K562 (cell line): Measurements from ENCODE around the gene ATP6V1F. TPM values are rescaled to one million over a fixed set of nuclear protein-coding genes. Genes with fewer than 3 reads are reported as not detected.

Experiments
- ARNT ChIP-seq, 2 experiments: fragments of 450-650 bp; IDR thresholded peaks; 2 replicates each; pipeline ENCODE4 v1.6.1; 2016; ENCODE audit warnings: mild to moderate bottlenecking in 1 of 2
- CAMTA2 ChIP-seq: fragments of 250-450 bp; sonication (Bioruptor Pico); conservative IDR thresholded peaks from 2 replicates; pipeline ENCODE4 v1.5.1; 2022
- CC2D1A ChIP-seq: fragments of 450-650 bp; IDR thresholded peaks from 2 replicates; pipeline ENCODE4 v1.6.1; 2017; ENCODE audit warnings: mild to moderate bottlenecking
- EWSR1 ChIP-seq: fragments of 450-650 bp; IDR thresholded peaks from 2 replicates; pipeline ENCODE4 v1.6.1; 2018; ENCODE audit warnings: borderline replicate concordance, mild to moderate bottlenecking, low read depth, moderate library complexity; ENCODE audit not compliant: partially characterized antibody
- KAT8 ChIP-seq: fragments of 450-650 bp; IDR thresholded peaks from 2 replicates; pipeline ENCODE4 v1.6.1; 2016; ENCODE audit warnings: low read depth, mild to moderate bottlenecking
- KLF6 ChIP-seq: fragments of 250-450 bp; sonication (Bioruptor Pico); IDR thresholded peaks from 2 replicates; pipeline ENCODE4 v1.4.0; 2020; ENCODE audit warnings: mild to moderate bottlenecking, moderate library complexity, borderline replicate concordance
- LCOR ChIP-seq: sonication (generic); formaldehyde crosslinking; IDR thresholded peaks from 2 replicates; pipeline ENCODE4 v1.8.0; 2022; ENCODE audit warnings: mild to moderate bottlenecking, missing genetic modification reagents
- LEF1 ChIP-seq: fragments of 450-650 bp; IDR thresholded peaks from 2 replicates; pipeline ENCODE4 v1.6.1; 2016; ENCODE audit warnings: mild to moderate bottlenecking
- SMC3 ChIP-seq: conservative IDR thresholded peaks from 2 replicates; pipeline ENCODE4 v1.6.1; 2011; ENCODE audit warnings: low read depth, low read length, improper control_type of control experiment; ENCODE audit not compliant: insufficient read depth
- SP1 ChIP-seq: sonication (generic); formaldehyde crosslinking; IDR thresholded peaks from 2 replicates; pipeline ENCODE4 v1.8.1; 2022; ENCODE audit warnings: mild to moderate bottlenecking, missing genetic modification reagents
- TAF9B ChIP-seq: fragments of 450-650 bp; IDR thresholded peaks from 2 replicates; pipeline ENCODE4 v1.6.1; 2018; ENCODE audit warnings: mild to moderate bottlenecking; ENCODE audit not compliant: partially characterized antibody
- XRCC5 ChIP-seq: fragments of 200-400 bp; formaldehyde crosslinking; IDR thresholded peaks from 2 replicates; pipeline ENCODE4 v1.6.1; 2017; ENCODE audit warnings: low read depth, mild to moderate bottlenecking, low read length
- ZC3H4 ChIP-seq: sonication (generic); formaldehyde crosslinking; IDR thresholded peaks from 2 replicates; pipeline ENCODE4 v1.9.0; 2021; ENCODE audit warnings: missing genetic modification reagents, borderline replicate concordance
- ZNF133 ChIP-seq: fragments of 250-450 bp; sonication (Bioruptor Pico); IDR thresholded peaks from 2 replicates; pipeline ENCODE4 v1.4.0; 2020; ENCODE audit warnings: mild to moderate bottlenecking
- ZNF263 ChIP-seq: sonication (generic); formaldehyde crosslinking; IDR thresholded peaks from 2 replicates; pipeline ENCODE4 v1.8.0; 2022; ENCODE audit warnings: mild to moderate bottlenecking, missing genetic modification reagents, borderline replicate concordance
- polyA plus RNA-seq, 8 experiments: library from polyadenylated mRNA; depleted of rRNA in 4 of 8; stranded (reverse) in 5 of 8; unstranded in 3 of 8; fragments of >200 nt; fragmentation: Nextera tagmentation in 2 of 8; fragmentation: Illumina TruSeq in 1 of 8; extraction: Ambion mirVana in 2 of 8; extraction: Trizol in 1 of 8; gene quantifications; 2 replicates each; pipeline versions ENCODE4 v1.2.1 to v1.2.3, GENCODE V29; 2011 to 2014; ENCODE audit warnings: inconsistent platforms in 1 of 8, missing spikeins in 1 of 8
- total RNA-seq, 7 experiments: library from RNA; depleted of rRNA in 6 of 7; stranded (reverse); fragments of >200 nt in 6 of 7; fragmentation: Illumina TruSeq in 2 of 7; extraction: Trizol in 2 of 7; gene quantifications; 2 replicates each; pipeline versions ENCODE4 v1.2.1 to v1.2.3, GENCODE V29; 2011 to 2021; ENCODE audit warnings: low replicate concordance in 1 of 7
- TF ChIP-seq, protein P1 (sequence below): fragments of 250-450 bp; sonication (Bioruptor Pico); IDR thresholded peaks from 2 replicates; pipeline ENCODE4 v1.4.0; 2020
- TF ChIP-seq, protein P2 (sequence below): fragments of 450-650 bp; IDR thresholded peaks from one replicate; pipeline ENCODE4 v1.6.1; 2018; ENCODE audit warnings: mild to moderate bottlenecking, moderate library complexity; ENCODE audit not compliant: partially characterized antibody
- TF ChIP-seq, protein P3 (sequence below): sonication (generic); formaldehyde crosslinking; IDR thresholded peaks from 2 replicates; pipeline ENCODE4 v1.9.0; 2022; ENCODE audit warnings: mild to moderate bottlenecking, missing genetic modification reagents
- TF ChIP-seq, protein P4 (sequence below): fragments of 250-450 bp; sonication (Bioruptor Pico); IDR thresholded peaks from 2 replicates; pipeline ENCODE4 v1.8.0; 2021; ENCODE audit warnings: mild to moderate bottlenecking, moderate library complexity

Gene ATP6V1F
- total and polyA plus RNA-seq, 9 of the 15 experiments (the other 6 are each of a cell fraction or from before 2014, with no cell fraction given): 206 to 1,123 (median 542) TPM

DNA sequence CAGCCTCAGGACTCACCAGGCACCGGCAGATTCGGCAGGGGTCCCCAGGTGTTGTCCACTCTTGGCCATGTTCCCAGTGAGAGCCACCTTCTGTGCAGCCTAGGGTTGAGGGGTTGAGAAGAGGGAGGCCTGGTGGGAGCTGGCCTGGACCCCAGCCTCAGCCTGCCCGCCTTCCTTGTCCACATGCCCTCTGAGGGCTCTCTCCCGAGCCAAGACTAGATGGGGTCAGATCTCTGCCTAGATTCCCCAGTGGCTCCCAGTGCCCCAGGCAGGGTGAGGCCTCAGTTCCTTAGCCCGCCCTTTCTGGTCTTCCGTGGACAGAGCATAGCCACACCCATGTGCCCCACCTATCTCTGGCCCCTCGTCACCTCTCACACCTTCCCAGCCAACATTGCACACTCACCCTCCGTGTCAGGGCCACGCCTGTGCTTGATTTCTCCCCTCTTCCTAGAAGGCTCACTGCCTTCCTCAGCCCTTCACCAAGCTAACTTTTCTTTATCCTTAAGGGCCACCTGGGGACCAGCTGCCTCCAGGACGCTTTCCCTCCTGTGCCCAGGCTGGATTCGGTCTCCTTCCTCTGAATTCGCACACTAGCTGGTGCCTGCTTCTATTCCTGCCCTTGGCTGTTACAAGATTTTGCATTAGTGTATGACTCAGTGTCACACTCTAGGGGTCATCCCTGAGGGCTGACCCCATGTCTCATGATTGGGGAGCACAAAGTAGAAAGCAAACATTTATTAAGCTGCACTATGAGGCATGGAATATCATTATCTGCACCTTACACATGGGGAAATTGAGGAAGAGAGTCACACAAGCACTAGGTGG lies 40.3 kb downstream of the ATP6V1F start (continued):
- TF ChIP-seq, protein P1, sequence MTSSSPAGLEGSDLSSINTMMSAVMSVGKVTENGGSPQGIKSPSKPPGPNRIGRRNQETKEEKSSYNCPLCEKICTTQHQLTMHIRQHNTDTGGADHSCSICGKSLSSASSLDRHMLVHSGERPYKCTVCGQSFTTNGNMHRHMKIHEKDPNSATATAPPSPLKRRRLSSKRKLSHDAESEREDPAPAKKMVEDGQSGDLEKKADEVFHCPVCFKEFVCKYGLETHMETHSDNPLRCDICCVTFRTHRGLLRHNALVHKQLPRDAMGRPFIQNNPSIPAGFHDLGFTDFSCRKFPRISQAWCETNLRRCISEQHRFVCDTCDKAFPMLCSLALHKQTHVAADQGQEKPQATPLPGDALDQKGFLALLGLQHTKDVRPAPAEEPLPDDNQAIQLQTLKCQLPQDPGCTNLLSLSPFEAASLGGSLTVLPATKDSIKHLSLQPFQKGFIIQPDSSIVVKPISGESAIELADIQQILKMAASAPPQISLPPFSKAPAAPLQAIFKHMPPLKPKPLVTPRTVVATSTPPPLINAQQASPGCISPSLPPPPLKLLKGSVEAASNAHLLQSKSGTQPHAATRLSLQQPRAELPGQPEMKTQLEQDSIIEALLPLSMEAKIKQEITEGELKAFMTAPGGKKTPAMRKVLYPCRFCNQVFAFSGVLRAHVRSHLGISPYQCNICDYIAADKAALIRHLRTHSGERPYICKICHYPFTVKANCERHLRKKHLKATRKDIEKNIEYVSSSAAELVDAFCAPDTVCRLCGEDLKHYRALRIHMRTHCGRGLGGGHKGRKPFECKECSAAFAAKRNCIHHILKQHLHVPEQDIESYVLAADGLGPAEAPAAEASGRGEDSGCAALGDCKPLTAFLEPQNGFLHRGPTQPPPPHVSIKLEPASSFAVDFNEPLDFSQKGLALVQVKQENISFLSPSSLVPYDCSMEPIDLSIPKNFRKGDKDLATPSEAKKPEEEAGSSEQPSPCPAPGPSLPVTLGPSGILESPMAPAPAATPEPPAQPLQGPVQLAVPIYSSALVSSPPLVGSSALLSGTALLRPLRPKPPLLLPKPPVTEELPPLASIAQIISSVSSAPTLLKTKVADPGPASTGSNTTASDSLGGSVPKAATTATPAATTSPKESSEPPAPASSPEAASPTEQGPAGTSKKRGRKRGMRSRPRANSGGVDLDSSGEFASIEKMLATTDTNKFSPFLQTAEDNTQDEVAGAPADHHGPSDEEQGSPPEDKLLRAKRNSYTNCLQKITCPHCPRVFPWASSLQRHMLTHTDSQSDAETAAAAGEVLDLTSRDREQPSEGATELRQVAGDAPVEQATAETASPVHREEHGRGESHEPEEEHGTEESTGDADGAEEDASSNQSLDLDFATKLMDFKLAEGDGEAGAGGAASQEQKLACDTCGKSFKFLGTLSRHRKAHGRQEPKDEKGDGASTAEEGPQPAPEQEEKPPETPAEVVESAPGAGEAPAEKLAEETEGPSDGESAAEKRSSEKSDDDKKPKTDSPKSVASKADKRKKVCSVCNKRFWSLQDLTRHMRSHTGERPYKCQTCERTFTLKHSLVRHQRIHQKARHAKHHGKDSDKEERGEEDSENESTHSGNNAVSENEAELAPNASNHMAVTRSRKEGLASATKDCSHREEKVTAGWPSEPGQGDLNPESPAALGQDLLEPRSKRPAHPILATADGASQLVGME: no peak
- TF ChIP-seq, protein P2, sequence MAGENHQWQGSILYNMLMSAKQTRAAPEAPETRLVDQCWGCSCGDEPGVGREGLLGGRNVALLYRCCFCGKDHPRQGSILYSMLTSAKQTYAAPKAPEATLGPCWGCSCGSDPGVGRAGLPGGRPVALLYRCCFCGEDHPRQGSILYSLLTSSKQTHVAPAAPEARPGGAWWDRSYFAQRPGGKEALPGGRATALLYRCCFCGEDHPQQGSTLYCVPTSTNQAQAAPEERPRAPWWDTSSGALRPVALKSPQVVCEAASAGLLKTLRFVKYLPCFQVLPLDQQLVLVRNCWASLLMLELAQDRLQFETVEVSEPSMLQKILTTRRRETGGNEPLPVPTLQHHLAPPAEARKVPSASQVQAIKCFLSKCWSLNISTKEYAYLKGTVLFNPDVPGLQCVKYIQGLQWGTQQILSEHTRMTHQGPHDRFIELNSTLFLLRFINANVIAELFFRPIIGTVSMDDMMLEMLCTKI: no peak
- no peak; the same call in none of the 2 replicates for TF ChIP-seq ZNF263 (CRISPR knock-in tag)
- no peak for TF ChIP-seq SP1 (CRISPR knock-in tag)
- TF ChIP-seq, protein P3, sequence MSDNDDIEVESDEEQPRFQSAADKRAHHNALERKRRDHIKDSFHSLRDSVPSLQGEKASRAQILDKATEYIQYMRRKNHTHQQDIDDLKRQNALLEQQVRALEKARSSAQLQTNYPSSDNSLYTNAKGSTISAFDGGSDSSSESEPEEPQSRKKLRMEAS: peak; percentile 39; the same call in 1 of the 2 replicates
- no peak for TF ChIP-seq EWSR1
- TF ChIP-seq, protein P4, sequence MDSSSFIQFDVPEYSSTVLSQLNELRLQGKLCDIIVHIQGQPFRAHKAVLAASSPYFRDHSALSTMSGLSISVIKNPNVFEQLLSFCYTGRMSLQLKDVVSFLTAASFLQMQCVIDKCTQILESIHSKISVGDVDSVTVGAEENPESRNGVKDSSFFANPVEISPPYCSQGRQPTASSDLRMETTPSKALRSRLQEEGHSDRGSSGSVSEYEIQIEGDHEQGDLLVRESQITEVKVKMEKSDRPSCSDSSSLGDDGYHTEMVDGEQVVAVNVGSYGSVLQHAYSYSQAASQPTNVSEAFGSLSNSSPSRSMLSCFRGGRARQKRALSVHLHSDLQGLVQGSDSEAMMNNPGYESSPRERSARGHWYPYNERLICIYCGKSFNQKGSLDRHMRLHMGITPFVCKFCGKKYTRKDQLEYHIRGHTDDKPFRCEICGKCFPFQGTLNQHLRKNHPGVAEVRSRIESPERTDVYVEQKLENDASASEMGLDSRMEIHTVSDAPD: no peak
- TF ChIP-seq KAT8: no peak
- no peak for TF ChIP-seq ARNT (IDR thresholded peaks at IDR 0.05)
- TF ChIP-seq XRCC5: no peak
- no peak for TF ChIP-seq SMC3
- no peak for TF ChIP-seq LEF1
- TF ChIP-seq CAMTA2 (CRISPR knock-in tag): no peak
- no peak for TF ChIP-seq ZNF133 (CRISPR knock-in tag)
- no peak for TF ChIP-seq KLF6 (CRISPR knock-in tag)
- TF ChIP-seq CC2D1A: no peak
- TF ChIP-seq ZC3H4: no peak
- no peak for TF ChIP-seq LCOR (CRISPR knock-in tag)
- no peak for TF ChIP-seq TAF9B
